ENCODE measurements around the gene AATK. TPM values are rescaled to one million over a fixed set of nuclear protein-coding genes. Genes with fewer than 3 reads are reported as not detected.

Gene AATK
- total and polyA plus RNA-seq, 10 of the 15 experiments (the other 5 are each of a cell fraction or from before 2014, with no cell fraction given): 0.04 TPM; not detected in 9

- Histone ChIP-seq H3K9me3 (replicated peaks; ENCODE audit: control insufficient read depth, insufficient read depth, low read length) (no peaks in the 10 kb centered on the region), H3K36me3 (ENCODE audit: control insufficient read depth in 2 of 2, insufficient read depth in 2 of 2, low read length in 1 of 2) (no peaks in the 10 kb centered on the region), H3K4me2 (ENCODE audit: control insufficient read depth, insufficient read depth) (no peak overlapping the region), H3K4me1 (ENCODE audit: control insufficient read depth, insufficient read depth, low read length) (no peaks in the 10 kb centered on the region), H4K20me1 (ENCODE audit: control insufficient read depth, insufficient read depth) (no peaks in the 10 kb centered on the region), H3K27ac (ENCODE audit: control insufficient read depth, insufficient read depth) (no peak overlapping the region), H2AFZ (ENCODE audit: control insufficient read depth, low read depth, low read length) (no peak overlapping the region), H3K4me3 (no peak overlapping the region), H3K79me2 (ENCODE audit: control insufficient read depth, insufficient read depth, low read length) (no peaks in the 10 kb centered on the region), H3K27me3 (replicated peaks in 1 of 2; ENCODE audit: control insufficient read depth in 2 of 2, insufficient read depth in 2 of 2, low read length in 1 of 2) (no peaks in the 10 kb centered on the region), H3K9ac (ENCODE audit: control insufficient read depth, insufficient read depth, low read length) (no peak overlapping the region)
- ChIA-PET CTCF (no interaction called here), POLR2A (no interaction called here), RAD21 (ENCODE audit: unreplicated experiment) (no interaction called here), SMC1A (ENCODE audit: uncharacterized antibody, unreplicated experiment) (no interaction called here)
- in situ Hi-C loops (cut with MboI) (no loop called here), intact Hi-C loops (cut with micrococcal nuclease; ENCODE audit: unreplicated experiment) (no loop called here)
- ATAC-seq: peak; percentile 43; the same call in 2 of the 3 replicates
- DNase-seq (ENCODE audit: low read depth, low spot score): no peak
- BruUV-seq (replicated peaks): no TSS peak
- TF ChIP-seq SP1 (IDR thresholded peaks at IDR 0.05; ENCODE audit: low read depth, low read length) (no peak), CEBPB (IDR thresholded peaks at IDR 0.05; ENCODE audit: borderline replicate concordance in 1 of 2, low read depth in 2 of 2, low read length in 2 of 2) (no peak), FOS (IDR thresholded peaks at IDR 0.05; ENCODE audit: borderline replicate concordance, extremely low read depth, insufficient read length) (no peak), PML (IDR thresholded peaks at IDR 0.05; ENCODE audit: low read length) (no peak), NR2C1 (IDR thresholded peaks at IDR 0.05) (no peak), NBN (IDR thresholded peaks at IDR 0.05) (no peak), SIX5 (IDR thresholded peaks at IDR 0.05; ENCODE audit: low read depth, low read length, severe bottlenecking) (no peak), SMARCA5 (IDR thresholded peaks at IDR 0.05) (no peak), YY1 (IDR thresholded peaks at IDR 0.05; ENCODE audit: low read depth, low read length) (no peak), MEF2B (IDR thresholded peaks at IDR 0.05; ENCODE audit: partially characterized antibody, poor library complexity, severe bottlenecking) (no peak), JUND (IDR thresholded peaks at IDR 0.05; ENCODE audit: low read depth, low read length) (no peak), POLR2AphosphoS2 (IDR thresholded peaks at IDR 0.05; ENCODE audit: low read depth, low read length) (no peak), ZNF622 (IDR thresholded peaks at IDR 0.05) (no peak), ASH2L (IDR thresholded peaks at IDR 0.05; ENCODE audit: borderline replicate concordance, low read depth) (no peak), ZNF687 (IDR thresholded peaks at IDR 0.05) (no peak), GATAD2B (conservative IDR thresholded peaks at IDR 0.05; ENCODE audit: low read depth) (no peak)
- WGBS (ENCODE audit: insufficient coverage, insufficient replicate concordance, low lambda C conversion rate, missing lambda C conversion rate): 42% methylated on average over 30 of the region's 32 CpGs
- FAIRE-seq: no peak
Measured at GRCh38 chr17:81086789-81087551, 79.1 kb downstream of the AATK start.

Data from GM12878 (cell line).